HG03045 (cell line): Measurements from ENCODE around the gene CFAP46.
"Not testable (repeated sequence)": the region's sequence is repeated elsewhere in the genome, so short reads cannot be mapped to it uniquely, and the experiment has no call there.

Experiments used
- ATAC-seq: cut with Tn5 transposase; IDR thresholded peaks from one replicate; pipeline ENCODE4 v1.9.1; 2021; ENCODE audit warnings: mild to moderate bottlenecking, moderate library complexity; ENCODE audit not compliant: unreplicated experiment

CFAP46 gene

GRCh38 chr10:132832186-132832969, 110.0 kb downstream of the CFAP46 start:
- ATAC-seq = no peak

DNA sequence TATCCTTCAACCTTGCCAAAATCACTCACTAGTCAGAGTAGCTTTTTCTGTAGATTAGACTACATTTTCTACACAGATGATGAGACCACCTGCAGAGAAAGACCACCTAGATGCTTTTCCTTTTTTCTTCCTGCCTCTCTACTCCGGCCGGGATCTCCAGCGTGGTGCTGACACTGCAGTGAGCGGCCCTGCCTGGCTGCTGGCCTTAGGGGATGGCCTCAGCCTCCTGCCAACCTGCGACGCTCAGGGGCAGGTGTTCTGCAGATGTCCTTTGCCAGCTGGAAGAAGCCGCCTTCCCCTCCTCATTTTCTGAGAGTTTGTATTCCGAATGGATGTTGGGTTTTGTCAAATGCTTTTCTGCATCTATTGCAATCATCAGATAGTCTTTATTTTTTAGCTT, 113.0 kb downstream of the CFAP46 start:
- no peak for ATAC-seq

GRCh38 chr10:132828681-132829080, 113.7 kb downstream of the CFAP46 start:
- no peak for ATAC-seq

- ATAC-seq = no peak
Observed at GRCh38 chr10:132827861-132828539, 114.4 kb downstream of the CFAP46 start.

DNA sequence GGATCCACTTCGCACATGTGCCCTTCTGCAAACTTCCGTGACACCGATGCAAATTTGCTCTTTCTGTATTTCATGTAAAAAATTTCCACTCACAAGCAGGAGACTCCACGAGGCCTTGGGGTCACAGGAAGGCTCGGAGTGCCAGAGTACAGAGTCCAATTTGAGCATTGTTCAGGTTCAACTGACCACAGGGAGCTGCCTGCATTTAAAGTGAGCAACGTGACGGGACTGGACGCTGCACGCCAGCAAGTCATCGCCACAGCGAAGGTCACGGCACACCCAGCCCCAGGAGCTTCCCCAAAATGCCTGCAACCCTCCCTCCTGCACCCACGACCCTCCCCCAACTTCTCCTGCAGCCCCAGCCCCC, 115.0 kb downstream of the CFAP46 start:
- ATAC-seq = no peak

DNA sequence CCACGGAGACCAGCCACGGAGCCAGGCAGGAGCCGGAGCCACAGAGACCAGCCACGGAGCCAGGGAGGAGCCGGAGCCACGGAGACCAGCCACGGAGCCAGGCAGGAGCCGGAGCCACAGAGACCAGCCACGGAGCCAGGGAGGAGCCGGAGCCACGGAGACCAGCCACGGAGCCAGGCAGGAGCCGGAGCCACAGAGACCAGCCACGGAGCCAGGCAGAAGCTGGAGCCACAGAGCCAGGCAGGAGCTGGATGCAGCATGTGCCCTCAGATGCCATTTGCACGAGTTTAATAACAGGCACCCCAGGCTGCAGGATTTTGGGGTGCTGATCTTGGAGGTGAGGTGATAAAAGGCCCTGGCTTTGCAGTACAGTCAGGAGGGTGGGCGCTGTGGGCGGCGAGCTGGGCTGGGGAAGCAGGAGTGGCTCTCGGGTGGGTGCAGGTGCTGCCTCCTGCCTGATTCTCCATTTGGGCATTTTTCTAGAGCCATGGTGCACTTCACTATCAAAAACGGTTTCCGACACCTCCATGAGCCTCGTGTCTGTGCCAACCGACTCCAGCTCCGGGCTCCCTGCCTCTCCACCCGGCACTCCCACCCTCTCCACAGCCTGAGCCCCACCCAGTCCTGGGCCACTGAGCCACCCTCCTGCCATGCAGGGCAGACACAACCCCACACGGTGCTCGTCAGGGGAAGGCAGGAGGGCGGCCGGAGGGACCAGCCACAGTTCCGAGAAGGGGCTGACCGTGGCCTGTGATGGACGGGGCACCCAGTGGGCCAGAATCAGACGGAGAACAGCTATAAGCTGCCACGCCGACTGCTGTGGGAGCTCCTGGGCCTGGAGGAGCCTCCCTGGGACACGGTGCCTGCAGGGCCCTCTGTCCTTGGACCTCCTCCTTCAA, 115.6 kb downstream of the CFAP46 start:
- no peak for ATAC-seq

DNA sequence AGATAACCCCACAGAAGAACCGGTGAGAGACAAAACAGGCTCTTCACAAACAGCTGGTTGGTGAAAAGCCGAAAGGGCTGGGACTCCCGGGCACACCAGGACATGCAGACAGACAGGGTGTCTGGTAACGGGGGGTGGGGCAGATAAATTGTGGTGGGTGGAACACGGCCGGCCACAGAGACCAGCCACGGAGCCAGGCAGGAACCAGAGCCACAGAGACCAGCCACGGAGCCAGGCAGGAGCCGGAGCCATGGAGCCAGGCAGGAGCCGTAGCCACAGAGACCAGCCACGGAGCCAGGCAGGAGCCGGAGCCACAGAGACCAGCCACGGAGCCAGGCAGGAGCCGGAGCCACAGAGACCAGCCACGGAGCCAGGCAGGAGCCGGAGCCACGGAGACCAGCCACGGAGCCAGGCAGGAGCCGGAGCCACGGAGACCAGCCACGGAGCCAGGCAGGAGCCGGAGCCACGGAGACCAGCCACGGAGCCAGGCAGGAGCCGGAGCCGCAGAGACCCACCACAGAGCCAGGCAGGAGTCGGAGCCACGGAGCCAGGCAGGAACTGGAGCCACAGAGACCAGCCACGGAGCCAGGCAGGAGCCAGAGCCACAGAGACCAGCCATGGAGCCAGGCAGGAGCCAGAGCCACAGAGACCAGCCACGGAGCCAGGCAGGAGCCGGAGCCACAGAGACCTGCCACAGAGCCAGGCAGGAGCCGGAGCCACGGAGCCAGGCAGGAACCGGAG, 116.4 kb downstream of the CFAP46 start:
- not testable (repeated sequence) for ATAC-seq

DNA sequence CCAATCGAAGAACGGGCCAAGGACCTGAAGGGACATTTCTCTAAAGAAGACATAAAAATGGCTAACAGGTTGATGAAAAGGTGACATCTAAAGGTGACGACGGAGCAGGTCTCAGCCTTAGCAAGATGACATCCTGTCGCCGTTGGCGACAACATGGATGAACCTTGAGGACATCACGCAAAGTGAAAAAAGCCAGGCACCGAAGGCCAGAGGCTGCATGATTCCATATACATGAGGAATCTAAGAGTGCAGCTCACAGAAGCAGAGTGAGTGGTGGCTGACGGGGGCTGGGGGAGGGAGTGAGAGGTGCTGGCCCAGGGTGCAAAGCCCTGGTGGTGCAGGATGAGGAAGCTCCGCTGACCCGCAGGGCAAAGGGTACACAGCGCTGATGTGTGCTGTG, 122.3 kb downstream of the CFAP46 start:
- no peak for ATAC-seq

- no peak for ATAC-seq
Observed at GRCh38 chr10:132817701-132818211, 124.6 kb downstream of the CFAP46 start.

GRCh38 chr10:132816718-132817117, 125.7 kb downstream of the CFAP46 start:
- no peak for ATAC-seq

DNA sequence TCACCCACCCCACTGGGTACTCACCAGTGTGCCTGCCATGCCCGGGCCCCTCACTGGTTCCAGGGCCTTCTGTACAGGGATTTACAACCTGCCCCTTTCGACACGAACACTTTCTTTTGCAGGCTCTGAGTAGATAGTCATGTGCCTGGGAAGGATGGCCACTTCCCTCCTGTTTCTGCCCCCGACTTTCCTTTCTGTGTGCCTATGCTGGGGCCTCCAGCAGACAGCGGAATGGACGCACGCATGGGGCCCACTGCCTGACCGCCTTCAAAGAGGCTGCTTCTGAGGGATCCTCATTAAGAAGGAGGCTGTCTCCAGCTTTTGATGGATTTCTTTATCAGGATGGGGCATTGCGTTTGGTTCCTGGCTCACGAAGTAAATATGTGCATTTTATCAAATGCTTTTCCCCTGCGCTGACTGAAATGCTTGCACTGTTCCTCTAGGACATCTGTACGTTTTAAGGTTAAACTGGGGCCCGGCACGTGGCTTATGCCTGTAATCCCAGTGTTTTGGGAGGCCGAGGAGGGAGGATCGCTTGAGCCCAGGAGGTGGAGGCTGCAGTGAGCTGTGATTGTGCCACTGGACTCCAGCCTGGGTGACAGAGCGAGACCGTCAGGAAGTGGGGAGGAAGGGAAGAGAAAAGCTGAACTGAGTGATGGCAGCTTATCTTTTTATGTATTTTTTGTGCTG, 127.1 kb downstream of the CFAP46 start:
- ATAC-seq = no peak

DNA sequence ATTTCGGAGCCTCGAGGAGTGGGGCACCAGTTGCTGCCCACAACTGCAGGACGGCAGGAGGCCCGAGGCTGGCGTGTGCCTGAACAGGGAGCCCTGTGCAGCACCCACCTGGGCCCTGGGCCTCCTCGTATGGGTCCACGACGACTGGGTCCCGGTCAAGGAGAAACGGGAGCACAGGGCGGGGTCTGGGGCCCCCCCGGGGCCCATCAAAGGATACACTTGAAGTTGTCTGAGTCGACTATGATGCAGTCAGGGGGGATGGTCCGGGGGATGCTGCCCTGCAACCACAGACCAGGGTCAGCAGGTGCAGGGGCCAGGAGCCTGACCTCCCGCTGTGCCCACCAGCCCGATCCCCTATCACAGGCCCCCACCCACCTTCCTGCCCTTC, 127.9 kb downstream of the CFAP46 start:
- no peak for ATAC-seq

GRCh38 chr10:132813560-132814468, 128.6 kb downstream of the CFAP46 start:
- no peak for ATAC-seq

DNA sequence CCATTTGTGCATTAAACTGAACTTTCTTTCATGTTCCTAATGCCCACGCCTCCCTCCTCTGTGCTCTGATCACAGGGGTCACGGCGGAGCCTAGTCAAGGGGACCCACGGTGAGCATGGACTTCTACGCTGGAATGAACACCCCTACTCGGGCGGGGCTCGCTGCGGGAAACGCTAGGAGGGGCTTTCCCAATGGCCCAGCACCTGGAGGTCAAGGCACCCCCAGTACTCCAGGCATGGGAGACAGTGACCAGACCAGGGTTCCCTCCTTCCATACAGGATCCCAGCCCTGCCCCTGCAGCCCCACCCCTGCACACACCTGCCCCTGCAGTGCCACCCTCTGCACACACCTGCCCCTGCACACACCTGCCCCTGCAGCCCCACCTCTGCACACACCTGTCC, 129.4 kb downstream of the CFAP46 start:
- no peak for ATAC-seq

- no peak for ATAC-seq
Observed at GRCh38 chr10:132812520-132812919, 129.8 kb downstream of the CFAP46 start.

DNA sequence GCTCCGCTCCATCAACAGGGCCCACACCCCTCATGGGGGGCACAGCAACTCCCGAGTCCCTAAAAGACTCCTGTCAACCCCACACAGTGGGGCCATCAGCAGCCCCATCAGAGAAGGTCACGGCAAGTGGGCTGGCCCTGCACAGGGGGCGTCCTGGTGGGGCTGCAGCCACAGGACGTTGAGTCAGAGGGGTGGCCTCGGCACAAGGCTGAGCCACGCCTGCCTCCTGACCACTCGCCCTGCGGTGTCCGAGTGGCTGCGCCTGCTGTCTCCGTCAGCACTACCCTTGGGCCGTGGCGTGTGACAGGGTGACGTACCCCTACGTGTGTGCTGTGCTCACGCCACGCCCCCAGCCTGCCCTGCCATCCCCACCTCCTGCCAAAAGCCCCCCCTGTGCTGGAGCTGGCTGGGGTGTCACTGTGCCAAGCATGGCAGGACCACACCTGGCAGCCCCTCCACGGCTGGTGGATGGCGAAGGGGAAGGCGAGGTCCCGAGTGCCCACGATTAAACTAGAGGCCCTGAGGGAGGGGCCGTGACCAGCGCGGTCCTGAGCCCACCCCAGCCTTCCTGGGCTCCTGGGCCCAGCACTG, 130.4 kb downstream of the CFAP46 start:
- ATAC-seq = no peak

GRCh38 chr10:132810807-132811700, 131.3 kb downstream of the CFAP46 start:
- no peak for ATAC-seq
